ENCODE data around the gene SPTBN5.

SPTBN5 gene

GRCh38 chr15:41897363-41897799, 3.5 kb upstream of the SPTBN5 start:
- H2AFZ ChIP-seq (ENCODE audit: low read length), result no peak overlapping the region
- H3K9me2 ChIP-seq (replicated peaks; ENCODE audit: low read depth, low read length), result no peaks in the 10 kb centered on the region
- TF ChIP-seq CTCF (conservative IDR thresholded peaks at IDR 0.05; ENCODE audit: low read length) (no peak), EZH2phosphoT487 (IDR thresholded peaks at IDR 0.05; ENCODE audit: borderline replicate concordance) (no peak)
- no peaks in the 10 kb centered on the region for H3K36me3 ChIP-seq (ENCODE audit: insufficient read depth, low read length)
- no peak overlapping the region for H3K9ac ChIP-seq (ENCODE audit: low read depth, low read length, poor library complexity, severe bottlenecking)
- H3K4me2 ChIP-seq (ENCODE audit: low read depth, low read length, poor library complexity, severe bottlenecking), result no peak overlapping the region
- H3K79me2 ChIP-seq (ENCODE audit: insufficient read depth, low read length), result no peaks in the 10 kb centered on the region
- H3K4me3 ChIP-seq (ENCODE audit: low read length, poor library complexity, severe bottlenecking), result no peak overlapping the region
- no peaks in the 10 kb centered on the region for H3K9me3 ChIP-seq (ENCODE audit: insufficient read depth, low read depth, low read length)
- H3K27me3 ChIP-seq (ENCODE audit: insufficient read depth, low read length, poor library complexity, severe bottlenecking), result no peaks in the 10 kb centered on the region
- H4K20me1 ChIP-seq (ENCODE audit: insufficient read depth, low read length, poor library complexity, severe bottlenecking), result no peaks in the 10 kb centered on the region
- H3K4me1 ChIP-seq (ENCODE audit: insufficient read depth, low read length, poor library complexity, severe bottlenecking), result peaks cover 34% of the 10 kb centered on the region
- H3F3A ChIP-seq (ENCODE audit: low read depth), result no peaks in the 10 kb centered on the region

DNA sequence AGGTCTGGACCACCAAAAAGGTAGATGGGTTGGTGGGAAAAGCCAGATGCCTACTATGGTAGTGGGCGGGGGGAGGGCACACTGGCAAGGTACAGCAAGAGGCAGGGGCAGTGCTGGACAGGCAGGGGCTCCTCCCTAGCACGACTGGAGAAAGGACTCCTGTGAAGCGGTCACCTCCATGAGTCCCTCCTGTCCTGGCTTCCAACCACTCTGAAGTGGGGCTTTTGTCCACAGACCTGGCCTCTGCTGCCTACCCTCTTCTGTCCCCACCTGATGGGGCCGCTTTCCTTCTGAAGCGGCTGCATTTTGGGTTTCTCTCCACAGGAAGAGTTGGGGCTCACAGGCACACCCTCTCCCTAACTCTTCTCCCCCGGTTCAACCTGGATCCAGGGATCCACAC, 2.7 kb upstream of the SPTBN5 start:
- H3K4me2 ChIP-seq (ENCODE audit: low read depth, low read length, poor library complexity, severe bottlenecking), result no peak overlapping the region
- no peaks in the 10 kb centered on the region for H3F3A ChIP-seq (ENCODE audit: low read depth)
- H3K27me3 ChIP-seq (ENCODE audit: insufficient read depth, low read length, poor library complexity, severe bottlenecking), result no peaks in the 10 kb centered on the region
- H2AFZ ChIP-seq (ENCODE audit: low read length), result no peak overlapping the region
- H3K9ac ChIP-seq (ENCODE audit: low read depth, low read length, poor library complexity, severe bottlenecking), result no peak overlapping the region
- H4K20me1 ChIP-seq (ENCODE audit: insufficient read depth, low read length, poor library complexity, severe bottlenecking), result no peaks in the 10 kb centered on the region
- no peaks in the 10 kb centered on the region for H3K9me3 ChIP-seq (ENCODE audit: insufficient read depth, low read depth, low read length)
- H3K36me3 ChIP-seq (ENCODE audit: insufficient read depth, low read length), result no peaks in the 10 kb centered on the region
- H3K4me1 ChIP-seq (ENCODE audit: insufficient read depth, low read length, poor library complexity, severe bottlenecking), result peaks cover 32% of the 10 kb centered on the region
- no peaks in the 10 kb centered on the region for H3K79me2 ChIP-seq (ENCODE audit: insufficient read depth, low read length)
- H3K9me2 ChIP-seq (replicated peaks; ENCODE audit: low read depth, low read length), result no peaks in the 10 kb centered on the region
- no peak overlapping the region for H3K4me3 ChIP-seq (ENCODE audit: low read length, poor library complexity, severe bottlenecking)
- TF ChIP-seq EZH2phosphoT487 (IDR thresholded peaks at IDR 0.05; ENCODE audit: borderline replicate concordance) (no peak), CTCF (conservative IDR thresholded peaks at IDR 0.05; ENCODE audit: low read length) (no peak)

- no peak overlapping the region for H3K4me2 ChIP-seq (ENCODE audit: low read depth, low read length, poor library complexity, severe bottlenecking)
- no peaks in the 10 kb centered on the region for H3K9me3 ChIP-seq (ENCODE audit: insufficient read depth, low read depth, low read length)
- H3K9me2 ChIP-seq (replicated peaks; ENCODE audit: low read depth, low read length), result no peaks in the 10 kb centered on the region
- no peaks in the 10 kb centered on the region for H3K27me3 ChIP-seq (ENCODE audit: insufficient read depth, low read length, poor library complexity, severe bottlenecking)
- no peaks in the 10 kb centered on the region for H3K79me2 ChIP-seq (ENCODE audit: insufficient read depth, low read length)
- no peaks in the 10 kb centered on the region for H3K36me3 ChIP-seq (ENCODE audit: insufficient read depth, low read length)
- no peaks in the 10 kb centered on the region for H3F3A ChIP-seq (ENCODE audit: low read depth)
- TF ChIP-seq EZH2phosphoT487 (IDR thresholded peaks at IDR 0.05; ENCODE audit: borderline replicate concordance) (no peak), CTCF (conservative IDR thresholded peaks at IDR 0.05; ENCODE audit: low read length) (no peak)
- H3K9ac ChIP-seq (ENCODE audit: low read depth, low read length, poor library complexity, severe bottlenecking), result no peak overlapping the region
- peaks cover 28% of the 10 kb centered on the region for H3K4me1 ChIP-seq (ENCODE audit: insufficient read depth, low read length, poor library complexity, severe bottlenecking)
- H4K20me1 ChIP-seq (ENCODE audit: insufficient read depth, low read length, poor library complexity, severe bottlenecking), result no peaks in the 10 kb centered on the region
- no peak overlapping the region for H3K4me3 ChIP-seq (ENCODE audit: low read length, poor library complexity, severe bottlenecking)
- H2AFZ ChIP-seq (ENCODE audit: low read length), result no peak overlapping the region
Measured at GRCh38 chr15:41895957-41896356, 2.1 kb upstream of the SPTBN5 start.

Data from Loucy (cell line).